Neuron (in vitro differentiated cells): ENCODE data around the gene HCN2.

Experiments
- H2AFZ ChIP-seq: one replicate; pipeline ENCODE4 v1.6.1; 2013; ENCODE audit warnings: low read depth, mild to moderate bottlenecking, inconsistent platforms, low read length, moderate library complexity
- H3K27me3 ChIP-seq: one replicate; pipeline ENCODE4 v1.6.1; 2013; ENCODE audit warnings: low read length; ENCODE audit not compliant: insufficient read depth
- H3K36me3 ChIP-seq: one replicate; pipeline ENCODE4 v1.6.1; 2013; ENCODE audit warnings: low read length; ENCODE audit not compliant: insufficient read depth
- H3K4me1 ChIP-seq: one replicate; pipeline ENCODE4 v1.6.1; 2013; ENCODE audit warnings: low read length; ENCODE audit not compliant: insufficient read depth
- H3K4me3 ChIP-seq: 2 replicates; pipeline ENCODE4 v1.5.1; 2013; ENCODE audit warnings: mild to moderate bottlenecking, low read length, moderate library complexity
- H3K9me3 ChIP-seq: one replicate; pipeline ENCODE4 v1.6.1; 2013; ENCODE audit warnings: low read length

The HCN2 gene

DNA sequence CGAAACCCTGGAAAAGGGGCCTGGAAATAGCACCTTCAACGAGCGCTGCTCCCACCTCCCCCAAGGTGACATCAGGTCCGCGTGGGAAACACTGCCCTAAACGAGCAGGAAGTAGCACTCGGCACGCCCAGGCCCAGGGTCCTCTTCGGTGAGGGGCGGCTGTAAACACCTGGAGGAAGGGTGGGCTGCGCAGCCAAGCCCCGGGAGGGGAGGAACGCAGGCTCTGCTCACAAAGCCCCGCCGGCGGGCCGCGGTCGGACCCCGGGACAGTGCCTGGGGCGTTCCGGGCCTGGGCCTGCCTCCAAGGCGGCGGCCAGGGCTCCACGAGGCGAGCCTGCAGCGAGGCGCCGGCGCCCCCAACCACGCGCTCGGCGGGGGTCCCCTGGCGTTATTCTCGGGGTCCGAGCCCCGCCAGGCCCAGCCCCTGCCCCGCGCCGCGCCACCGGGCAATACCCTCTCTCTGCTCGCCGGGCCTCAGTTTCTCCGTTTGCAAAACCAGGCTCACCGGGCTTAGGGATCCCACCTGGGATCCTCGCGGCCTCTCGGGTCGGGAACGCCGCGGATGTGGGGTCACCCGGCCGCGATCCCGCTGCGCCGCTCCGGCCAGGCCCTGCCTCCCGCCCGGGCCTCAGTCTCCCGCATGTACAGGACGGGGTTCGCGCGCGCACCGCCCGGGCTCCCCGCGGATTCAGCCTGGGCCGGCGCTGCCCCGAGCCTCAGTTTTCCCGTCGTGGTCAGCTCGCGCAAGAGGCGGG, 72.7 kb downstream of the HCN2 start:
- Histone ChIP-seq H3K36me3 (peaks cover 4% of the 10 kb centered on the region), H3K4me1 (peaks cover 34% of the 10 kb centered on the region), H3K27me3 (no peaks in the 10 kb centered on the region), H3K9me3 (peaks cover 7% of the 10 kb centered on the region), H3K4me3 (peak overlapping the region; percentile 77), H2AFZ (no peak overlapping the region)

DNA sequence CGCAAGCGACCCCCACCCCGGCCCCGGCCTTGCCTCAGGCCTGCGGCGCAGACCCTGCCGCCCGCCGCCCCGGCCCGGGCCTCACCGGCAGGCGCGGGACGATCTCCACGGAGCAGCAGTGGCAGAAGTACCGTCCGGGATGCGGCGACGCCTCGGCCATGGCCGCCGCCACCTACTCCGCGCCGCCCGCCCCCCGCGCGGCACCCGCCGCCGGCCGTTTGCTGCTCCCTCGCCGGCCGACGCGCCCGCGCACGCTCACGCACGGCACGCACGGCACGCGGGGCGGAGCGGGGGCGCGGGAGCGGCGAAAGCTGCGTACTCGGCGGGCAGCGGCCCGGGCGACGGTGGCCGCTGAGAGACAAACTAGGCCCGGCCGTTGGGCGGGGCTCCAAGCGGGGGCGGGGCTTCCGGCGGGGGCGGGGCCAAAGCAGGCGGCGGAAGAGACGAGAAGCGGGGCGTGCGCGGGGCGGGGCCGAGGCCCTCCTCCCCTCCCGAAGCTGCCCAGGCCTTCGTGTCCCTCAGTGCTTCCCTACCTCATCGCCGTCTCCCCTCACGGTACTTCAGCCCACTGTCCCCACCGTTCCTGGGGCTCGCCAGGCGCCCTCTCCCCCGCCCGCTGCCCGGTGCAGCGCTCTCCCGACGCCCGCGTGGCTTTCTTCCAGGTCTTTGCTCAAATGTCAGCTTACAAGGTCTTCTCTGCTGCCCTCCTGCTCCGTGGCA, 73.4 kb downstream of the HCN2 start, which contains the start of gene RNF126:
TSS of gene RNF126 (minus strand) at position 253 of the 720 bp plus-strand sequence. CDS start at position 160, 93 bp downstream.
- Histone ChIP-seq H3K4me1 (peaks cover 29% of the 10 kb centered on the region), H3K36me3 (peaks cover 4% of the 10 kb centered on the region), H3K4me3 (peak within 1 kb of the TSS; percentile 77), H3K9me3 (peaks cover 10% of the 10 kb centered on the region), H3K27me3 (no peaks in the 10 kb centered on the region), H2AFZ (peak within 1 kb of the TSS; percentile 23)

DNA sequence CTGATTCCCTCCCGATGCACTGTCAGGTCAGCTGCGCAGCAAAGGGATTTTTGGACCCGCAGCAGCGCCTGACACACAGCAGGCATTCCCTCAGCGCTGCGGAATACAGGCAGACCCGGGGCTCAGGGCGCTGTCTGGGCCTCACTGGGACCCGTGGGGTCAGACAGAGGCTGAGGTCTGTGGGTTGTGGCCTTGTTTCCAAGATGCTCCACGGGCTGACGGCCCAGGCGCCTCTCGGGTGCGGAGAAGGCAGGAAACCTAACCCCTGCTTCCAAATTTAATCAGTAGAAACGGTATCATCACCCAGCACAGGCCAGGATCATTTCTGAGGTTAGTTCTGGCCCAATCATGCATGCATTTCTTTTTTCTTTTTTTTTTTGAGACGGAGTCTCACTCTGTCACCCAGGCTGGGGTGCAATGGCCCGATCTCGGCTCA, 74.0 kb downstream of the HCN2 start:
- Histone ChIP-seq H2AFZ (peak overlapping the region; percentile 23), H3K4me1 (peaks cover 24% of the 10 kb centered on the region), H3K36me3 (peaks cover 2% of the 10 kb centered on the region), H3K4me3 (peak overlapping the region; percentile 41), H3K27me3 (no peaks in the 10 kb centered on the region), H3K9me3 (peaks cover 10% of the 10 kb centered on the region)

DNA sequence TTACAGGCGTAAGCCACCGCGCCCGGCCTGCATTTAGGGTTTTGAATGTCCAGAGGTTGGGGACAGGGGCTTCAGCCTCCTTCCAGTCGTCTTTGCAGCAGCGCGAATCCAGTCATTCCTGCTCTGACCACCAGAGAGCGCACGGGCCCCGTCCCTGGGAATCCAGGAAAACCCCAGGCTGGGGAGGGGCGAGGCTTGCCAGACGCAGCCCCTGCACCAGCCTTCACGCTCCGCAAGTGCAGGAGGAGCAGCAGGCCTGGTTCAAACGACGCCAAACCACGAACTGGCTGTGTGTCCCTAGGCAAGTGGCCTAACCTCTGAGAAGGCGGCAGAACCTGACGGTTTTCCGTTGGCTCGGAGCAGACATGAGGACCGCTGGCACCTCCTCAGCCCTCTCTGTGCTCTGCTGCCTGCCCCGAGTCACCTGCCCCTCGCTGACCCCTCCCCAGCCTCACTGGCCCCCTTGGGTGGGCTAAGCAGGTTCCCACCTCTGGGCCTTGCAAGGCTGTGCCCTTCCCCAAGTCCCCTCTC, 75.3 kb downstream of the HCN2 start:
- Histone ChIP-seq H2AFZ (no peak overlapping the region), H3K4me3 (no peak overlapping the region), H3K9me3 (peaks cover 14% of the 10 kb centered on the region), H3K27me3 (no peaks in the 10 kb centered on the region), H3K36me3 (no peaks in the 10 kb centered on the region), H3K4me1 (peaks cover 21% of the 10 kb centered on the region)
